Endodermal cell (in vitro differentiated cells): Measurements from ENCODE around the gene ADPRS. TPM values are rescaled to one million over a fixed set of nuclear protein-coding genes. Genes with fewer than 3 reads are reported as not detected.
A peak's percentile ranks its signal among the peaks of the same experiment; 100 is the strongest.

Experiments
- DNase-seq: peaks from one replicate; pipeline ENCODE4 v3.0.0-alpha.2; 2017
- H3K27ac ChIP-seq: 2 replicates; pipeline ENCODE4 v1.5.1; 2013; ENCODE audit warnings: mild to moderate bottlenecking, low read depth, low read length, moderate library complexity
- H3K27me3 ChIP-seq: 2 replicates; pipeline ENCODE4 v1.6.1; 2013; ENCODE audit warnings: mild to moderate bottlenecking, low read length, moderate library complexity; ENCODE audit not compliant: insufficient read depth, control insufficient read depth, poor library complexity, severe bottlenecking
- H3K36me3 ChIP-seq: 2 replicates; pipeline ENCODE4 v1.7.0; 2013; ENCODE audit warnings: mild to moderate bottlenecking, low read length, moderate library complexity; ENCODE audit not compliant: control insufficient read depth, insufficient read depth
- H3K4me1 ChIP-seq: one replicate; pipeline ENCODE4 v1.7.0; 2013; ENCODE audit warnings: low read length; ENCODE audit not compliant: control insufficient read depth, insufficient read depth
- H3K4me3 ChIP-seq: 2 replicates; pipeline ENCODE4 v1.5.1; 2013; ENCODE audit warnings: mild to moderate bottlenecking, low read length, moderate library complexity
- H3K9ac ChIP-seq: 2 replicates; pipeline ENCODE4 v1.6.1; 2013; ENCODE audit warnings: mild to moderate bottlenecking, low read length, moderate library complexity; ENCODE audit not compliant: poor library complexity, severe bottlenecking; ENCODE audit errors: extremely low read depth
- H3K9me3 ChIP-seq: 2 replicates; pipeline ENCODE4 v1.6.1; 2013; ENCODE audit warnings: mild to moderate bottlenecking, low read length, moderate library complexity; ENCODE audit not compliant: control insufficient read depth
- H3K27ac Mint-ChIP-seq: 2 replicates; pipeline ENCODE4 v1.8.0; 2020; ENCODE audit warnings: mixed read lengths
- H3K27me3 Mint-ChIP-seq: 2 replicates; pipeline ENCODE4 v1.8.0; 2021; ENCODE audit warnings: mild to moderate bottlenecking, mixed read lengths; ENCODE audit not compliant: insufficient read depth
- H3K36me3 Mint-ChIP-seq: 2 replicates; pipeline ENCODE4 v1.8.0; 2020; ENCODE audit warnings: low read depth, mixed read lengths
- H3K4me1 Mint-ChIP-seq: 2 replicates; pipeline ENCODE4 v1.8.0; 2020; ENCODE audit warnings: mixed read lengths
- H3K4me3 Mint-ChIP-seq: 2 replicates; pipeline ENCODE4 v1.8.0; 2020; ENCODE audit warnings: mild to moderate bottlenecking, moderate library complexity, mixed read lengths
- H3K9me3 Mint-ChIP-seq: 2 replicates; pipeline ENCODE4 v1.8.0; 2020; ENCODE audit warnings: mild to moderate bottlenecking, mixed read lengths
- WGBS, 2 experiments: methylation state at CpG; one replicate each; pipeline versions ENCODE4 v1.1.5 to v1.1.7; 2013; ENCODE audit warnings: missing lambda C conversion rate in 2 of 2, mixed read lengths in 1 of 2; ENCODE audit not compliant: insufficient coverage in 1 of 2, insufficient read length in 1 of 2; 5-methylcytosine and 5-hydroxymethylcytosine counted together
- total RNA-seq, 2 donors: library from RNA; stranded (reverse); fragmentation: NEBNext Ultra II Directional in 1 of 2; extraction: Animal tissue kit (Norgen Biotek cat#: 25700) in 1 of 2; gene quantifications; 2 replicates in 1 of 2; 3 replicates in 1 of 2; pipeline ENCODE4 v1.2.1, GENCODE V29; 2021
- TF ChIP-seq, protein P1 (sequence below): fragments of 200-600 bp; sonication (generic); conservative IDR thresholded peaks from 2 replicates; pipeline ENCODE4 v1.5.0; 2021; ENCODE audit warnings: antibody characterized with exemption, mild to moderate bottlenecking

Gene ADPRS
- total RNA-seq, 2 donors from 2014 or later: 22.1 to 25.3 TPM

DNA sequence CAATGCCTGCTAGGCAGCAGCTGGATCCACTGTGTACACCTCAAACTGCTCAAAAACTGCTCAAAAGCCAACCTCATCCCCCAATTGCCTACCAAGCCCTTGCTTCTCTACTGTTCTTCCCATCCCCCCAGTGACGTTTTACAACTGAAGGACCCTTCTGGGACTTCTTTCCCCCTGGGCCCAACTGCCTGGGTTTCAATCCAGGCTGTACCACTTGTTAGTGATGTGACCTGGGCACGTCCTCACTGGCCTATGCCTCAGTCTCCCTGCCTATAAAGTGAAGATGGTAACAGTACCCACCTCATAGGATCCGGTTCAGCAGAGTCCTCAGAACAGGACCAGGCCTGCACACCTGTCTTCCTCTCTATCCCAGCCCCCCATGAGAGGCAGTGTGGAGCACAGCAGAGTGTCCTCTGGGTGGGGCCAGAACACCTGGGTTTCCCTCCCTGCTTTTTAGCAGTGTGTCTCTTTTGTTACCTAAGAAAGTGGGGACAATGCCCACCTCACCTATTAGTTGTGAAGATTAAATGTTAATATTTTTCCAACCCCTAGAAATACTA lies 6.7 kb upstream of the ADPRS start:
- H3K4me1 ChIP-seq: no peaks in the 10 kb centered on the region
- H3K27ac ChIP-seq: no peak overlapping the region
- no peaks in the 10 kb centered on the region for H3K4me1 Mint-ChIP-seq
- H3K27ac Mint-ChIP-seq: no peak overlapping the region
- no peaks in the 10 kb centered on the region for H3K9me3 ChIP-seq
- no peaks in the 10 kb centered on the region for H3K36me3 Mint-ChIP-seq
- DNase-seq: no peak
- TF ChIP-seq, protein P1, sequence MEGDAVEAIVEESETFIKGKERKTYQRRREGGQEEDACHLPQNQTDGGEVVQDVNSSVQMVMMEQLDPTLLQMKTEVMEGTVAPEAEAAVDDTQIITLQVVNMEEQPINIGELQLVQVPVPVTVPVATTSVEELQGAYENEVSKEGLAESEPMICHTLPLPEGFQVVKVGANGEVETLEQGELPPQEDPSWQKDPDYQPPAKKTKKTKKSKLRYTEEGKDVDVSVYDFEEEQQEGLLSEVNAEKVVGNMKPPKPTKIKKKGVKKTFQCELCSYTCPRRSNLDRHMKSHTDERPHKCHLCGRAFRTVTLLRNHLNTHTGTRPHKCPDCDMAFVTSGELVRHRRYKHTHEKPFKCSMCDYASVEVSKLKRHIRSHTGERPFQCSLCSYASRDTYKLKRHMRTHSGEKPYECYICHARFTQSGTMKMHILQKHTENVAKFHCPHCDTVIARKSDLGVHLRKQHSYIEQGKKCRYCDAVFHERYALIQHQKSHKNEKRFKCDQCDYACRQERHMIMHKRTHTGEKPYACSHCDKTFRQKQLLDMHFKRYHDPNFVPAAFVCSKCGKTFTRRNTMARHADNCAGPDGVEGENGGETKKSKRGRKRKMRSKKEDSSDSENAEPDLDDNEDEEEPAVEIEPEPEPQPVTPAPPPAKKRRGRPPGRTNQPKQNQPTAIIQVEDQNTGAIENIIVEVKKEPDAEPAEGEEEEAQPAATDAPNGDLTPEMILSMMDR: no peak
- H3K27me3 ChIP-seq: no peaks in the 10 kb centered on the region
- H3K4me3 Mint-ChIP-seq: no peak overlapping the region
- H3K9me3 Mint-ChIP-seq: no peaks in the 10 kb centered on the region
- no peaks in the 10 kb centered on the region for H3K36me3 ChIP-seq
- no peak overlapping the region for H3K9ac ChIP-seq
- WGBS, 2 experiments: 81 to 92% methylated on average over 2 to 3 of the region's 3 CpGs
- H3K4me3 ChIP-seq: no peak overlapping the region
- H3K27me3 Mint-ChIP-seq: peaks cover 16% of the 10 kb centered on the region

DNA sequence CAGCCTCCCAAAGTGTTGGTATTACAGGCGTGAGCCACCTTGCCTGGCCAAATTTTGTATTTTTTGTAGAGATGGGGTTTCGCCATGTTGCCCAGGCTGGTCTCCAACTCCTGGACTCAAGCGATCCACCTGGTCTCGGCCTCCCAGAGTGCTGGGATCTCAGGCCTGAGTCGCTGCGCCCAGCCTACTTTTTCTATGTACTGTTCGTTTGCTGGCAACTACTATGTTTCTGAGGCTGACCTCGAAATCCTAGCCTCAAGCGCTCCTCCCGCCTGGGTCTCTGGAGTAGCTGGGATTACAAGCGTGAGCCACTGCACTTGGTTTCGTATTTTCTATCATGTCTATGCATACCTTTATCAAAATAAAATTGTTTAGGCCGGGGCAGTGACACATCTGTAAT lies 5.5 kb upstream of the ADPRS start:
- H3K4me1 Mint-ChIP-seq: no peaks in the 10 kb centered on the region
- Histone ChIP-seq H3K4me1 (no peaks in the 10 kb centered on the region), H3K27me3 (no peaks in the 10 kb centered on the region), H3K9me3 (no peaks in the 10 kb centered on the region), H3K27ac (no peak overlapping the region), H3K9ac (no peak overlapping the region), H3K4me3 (peak overlapping the region; percentile 76), H3K36me3 (no peaks in the 10 kb centered on the region)
- 88 to 89% methylated on average over 12 to 13 of the region's 13 CpGs for WGBS, 2 experiments
- DNase-seq: no peak
- H3K27ac Mint-ChIP-seq: no peak overlapping the region
- peaks cover 16% of the 10 kb centered on the region for H3K27me3 Mint-ChIP-seq
- H3K9me3 Mint-ChIP-seq: no peaks in the 10 kb centered on the region
- no peaks in the 10 kb centered on the region for H3K36me3 Mint-ChIP-seq
- TF ChIP-seq, protein P1: no peak
- H3K4me3 Mint-ChIP-seq: peak overlapping the region; percentile 61

- H3K4me3 Mint-ChIP-seq: peak within 1 kb of the TSS; percentile 61
Measured at GRCh38 chr1:36083635-36084496, 4.8 kb upstream of the ADPRS start, which contains the start of gene TEKT2. Gene TEKT2, plus strand, starts transcription at chr1:36084094. Its CDS starts 828 bp downstream, at chr1:36084922.

More at GRCh38 chr1:36083635-36084496, 4.8 kb upstream of the ADPRS start, which contains the start of gene TEKT2:
- Histone ChIP-seq H3K27me3 (no peaks in the 10 kb centered on the region), H3K27ac (peak within 1 kb of the TSS; percentile 76), H3K9ac (peak within 1 kb of the TSS; percentile 86), H3K4me1 (no peaks in the 10 kb centered on the region), H3K9me3 (no peaks in the 10 kb centered on the region), H3K4me3 (peak within 1 kb of the TSS; percentile 76), H3K36me3 (no peaks in the 10 kb centered on the region)
- Mint-ChIP-seq H3K4me1 (no peaks in the 10 kb centered on the region), H3K36me3 (no peaks in the 10 kb centered on the region), H3K9me3 (no peaks in the 10 kb centered on the region), H3K27ac (no peak within 1 kb of the TSS), H3K27me3 (peaks cover 16% of the 10 kb centered on the region)
- TF ChIP-seq, protein P1: no peak
- DNase-seq: peak; percentile 92
- whole genome bisulfite sequencing, 2 experiments: 17 to 37% methylated on average over 12 to 59 of the region's 59 CpGs
